Measurements from ENCODE around the gene STK24.
A peak's percentile ranks its signal among the peaks of the same experiment; 100 is the strongest.

The STK24 gene

GRCh38 chr13:98514288-98514687 lies 62.6 kb downstream of the STK24 start:
- DNase-seq (ENCODE audit: extremely low read depth in 1 of 2, low read depth in 1 of 2): no peak

DNA sequence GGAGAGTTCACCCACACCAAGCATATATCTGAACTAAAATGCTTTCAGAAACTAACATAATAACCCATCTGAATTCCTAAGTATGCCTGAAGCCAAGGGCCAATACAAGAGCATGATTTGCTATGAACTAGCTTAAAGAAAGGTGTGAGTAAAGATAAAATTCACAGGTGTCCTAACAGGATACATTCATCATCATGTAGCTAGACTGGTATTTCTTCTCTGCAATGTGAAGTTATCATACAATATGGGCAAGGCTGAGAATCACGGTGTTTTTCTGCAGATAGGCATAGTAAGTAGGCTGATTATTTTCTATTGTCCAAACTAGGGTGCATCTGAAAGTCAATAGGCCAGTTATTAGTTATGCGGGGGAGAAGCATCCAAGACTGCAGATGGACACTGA lies 63.1 kb downstream of the STK24 start:
- no peak for DNase-seq (ENCODE audit: extremely low read depth in 1 of 2, low read depth in 1 of 2)

DNA sequence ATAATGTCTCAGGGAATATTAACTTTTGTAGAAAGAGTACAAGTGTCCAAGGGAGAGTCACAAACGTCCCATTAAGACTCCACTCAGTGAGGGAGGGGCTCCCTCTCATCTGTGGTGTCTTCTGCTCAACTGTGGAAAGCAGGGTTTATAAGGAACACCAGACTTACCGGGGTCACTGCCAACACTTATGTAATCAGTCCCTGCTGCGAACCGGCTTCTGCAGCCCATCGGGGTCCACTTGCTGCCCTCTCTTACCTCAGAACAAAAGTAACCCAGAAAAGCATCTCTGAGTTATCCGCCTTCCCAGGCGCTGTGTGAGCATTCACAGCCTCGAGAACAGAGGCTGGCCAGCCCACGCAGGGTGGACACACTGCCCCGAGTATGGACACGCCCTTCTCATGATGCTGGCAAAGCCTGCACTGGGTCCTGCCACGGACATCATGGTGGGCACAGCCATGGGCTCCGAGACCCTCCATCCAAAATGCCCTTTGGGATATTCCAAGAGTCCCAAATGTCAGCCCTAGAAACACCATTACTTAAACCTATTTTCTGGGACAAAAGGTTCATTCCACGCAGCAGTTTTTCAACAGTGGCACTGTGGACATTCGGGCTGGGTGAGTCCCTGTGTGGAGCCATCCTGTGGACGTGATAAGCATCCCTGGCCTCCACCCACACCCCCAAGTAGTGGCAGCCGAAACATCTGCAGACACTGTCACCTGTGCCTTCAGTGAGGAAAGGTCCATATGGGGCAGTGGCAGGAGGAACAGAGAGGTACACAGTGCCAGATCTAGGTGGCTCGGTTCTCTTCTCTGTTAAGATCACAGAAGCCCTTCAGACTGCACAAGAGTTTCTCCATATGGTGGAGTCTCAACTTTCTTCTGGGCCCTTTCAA lies 63.9 kb downstream of the STK24 start:
- DNase-seq (ENCODE audit: extremely low read depth in 1 of 2, low read depth in 1 of 2): no peak

GRCh38 chr13:98511435-98511834 lies 65.5 kb downstream of the STK24 start:
- no peak for DNase-seq (ENCODE audit: extremely low read depth in 1 of 2, low read depth in 1 of 2)

- DNase-seq (ENCODE audit: extremely low read depth in 1 of 2, low read depth in 1 of 2): no peak
Observed at GRCh38 chr13:98510156-98510509, 66.8 kb downstream of the STK24 start.

DNA sequence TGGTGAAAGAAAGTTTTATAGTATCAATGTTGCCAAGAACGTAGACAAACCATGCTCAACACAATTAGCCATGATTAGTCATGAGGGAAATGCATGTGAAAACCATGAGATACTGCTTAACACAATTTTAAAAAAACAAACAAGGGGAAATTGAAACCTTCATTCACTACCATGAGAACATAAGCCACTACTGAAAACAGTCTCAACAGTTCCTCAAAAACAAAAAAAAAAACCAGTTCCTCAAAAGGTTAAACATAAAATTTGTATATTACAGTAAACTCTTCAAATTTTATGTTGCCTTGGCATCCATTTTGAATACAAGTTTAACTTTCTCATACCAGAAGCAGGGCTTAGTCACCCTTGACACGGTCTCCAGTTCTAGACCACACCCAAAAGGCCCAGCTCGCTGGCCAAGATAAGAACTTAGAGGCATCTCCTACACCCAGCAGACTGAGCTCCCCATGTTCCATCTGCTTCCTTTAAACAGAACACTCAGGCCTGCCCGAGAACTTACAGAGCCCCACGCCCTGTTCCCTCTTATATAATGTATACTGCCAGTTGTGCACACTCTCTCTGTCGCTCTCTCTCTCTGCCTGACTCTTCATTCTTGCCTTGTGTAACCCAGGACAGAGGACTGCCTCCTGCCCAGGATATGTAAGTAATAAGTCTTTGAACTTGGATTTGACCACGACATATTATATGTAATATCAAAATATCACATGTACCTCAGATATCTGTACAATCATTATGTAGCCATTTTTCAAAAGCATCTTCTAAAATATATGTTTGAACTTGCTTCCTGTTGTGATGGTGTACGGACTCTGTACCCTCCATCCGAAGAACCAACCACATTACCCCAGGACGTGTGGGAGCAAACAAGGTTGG lies 67.4 kb downstream of the STK24 start:
- peak in 1 of 2 donors; percentile 16 for DNase-seq (ENCODE audit: extremely low read depth in 1 of 2, low read depth in 1 of 2)

DNA sequence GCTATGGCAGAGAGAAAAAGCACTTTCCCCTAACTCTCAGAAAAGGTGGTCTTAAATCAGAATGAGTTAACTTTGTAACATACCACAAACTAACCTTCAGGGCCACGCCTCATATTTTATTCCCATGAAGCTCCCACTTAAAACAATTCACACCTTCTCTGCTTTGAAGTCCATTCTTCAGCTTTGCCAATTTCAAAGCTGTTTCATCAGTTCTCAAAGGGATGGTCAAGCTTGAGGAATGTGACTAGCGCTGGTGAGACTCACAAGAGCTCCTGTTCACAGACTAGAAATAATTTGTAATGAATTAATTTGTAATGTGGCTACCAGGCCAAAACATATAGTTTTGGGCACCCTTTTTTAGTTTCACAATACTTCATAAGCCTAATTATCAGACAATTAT lies 68.2 kb downstream of the STK24 start:
- no peak for DNase-seq (ENCODE audit: extremely low read depth in 1 of 2, low read depth in 1 of 2)

GRCh38 chr13:98508280-98508679 lies 68.6 kb downstream of the STK24 start:
- DNase-seq (ENCODE audit: extremely low read depth in 1 of 2, low read depth in 1 of 2): no peak

DNA sequence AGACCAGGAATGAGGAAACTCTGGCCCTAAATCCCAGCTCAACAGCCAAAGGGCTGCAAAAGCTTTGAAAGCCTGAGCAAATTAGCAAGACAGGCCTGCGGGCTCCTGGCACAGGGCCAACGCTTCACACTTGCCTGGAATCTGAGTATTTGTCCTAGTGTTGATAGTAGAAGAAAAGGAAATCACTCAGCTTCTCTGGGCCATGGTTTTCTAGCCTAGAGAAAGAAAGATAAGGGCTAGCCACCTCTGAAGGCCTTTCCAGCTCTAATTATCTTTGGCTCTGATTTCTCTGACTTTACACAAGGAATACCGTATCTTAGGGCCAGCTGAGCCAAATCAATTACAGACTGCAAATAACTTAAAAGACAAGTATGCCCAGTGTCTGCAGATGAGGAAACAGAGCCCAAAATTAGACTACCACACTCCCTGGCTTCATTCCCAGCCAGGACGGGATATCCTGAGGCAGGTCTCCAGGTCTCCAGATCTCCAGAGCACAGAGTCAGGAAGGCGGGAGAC lies 69.6 kb downstream of the STK24 start:
- DNase-seq (ENCODE audit: extremely low read depth in 1 of 2, low read depth in 1 of 2): no peak

- no peak for DNase-seq (ENCODE audit: extremely low read depth in 1 of 2, low read depth in 1 of 2)
Observed at GRCh38 chr13:98506728-98507230, 70.1 kb downstream of the STK24 start.

- DNase-seq (ENCODE audit: extremely low read depth in 1 of 2, low read depth in 1 of 2): no peak
Observed at GRCh38 chr13:98506322-98506721, 70.6 kb downstream of the STK24 start.

DNA sequence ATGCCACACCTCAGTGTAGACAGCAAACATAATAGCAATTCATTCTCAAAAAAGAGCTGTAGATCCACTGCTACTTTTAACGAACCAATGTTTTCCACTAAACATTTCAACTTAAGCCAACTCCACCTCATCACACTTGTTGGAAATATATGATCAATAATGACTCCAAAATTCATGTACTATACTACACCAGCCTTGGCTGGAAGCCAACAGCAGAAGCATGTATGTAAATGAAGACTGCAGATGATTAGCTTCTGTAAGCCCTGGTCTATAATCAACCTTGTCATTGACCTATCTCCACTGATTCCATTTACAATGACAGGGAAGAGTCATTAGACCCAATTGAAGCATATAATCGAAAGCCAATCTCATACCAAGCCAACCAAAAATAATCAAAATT lies 71.7 kb downstream of the STK24 start:
- no peak for DNase-seq (ENCODE audit: extremely low read depth in 1 of 2, low read depth in 1 of 2)

DNA sequence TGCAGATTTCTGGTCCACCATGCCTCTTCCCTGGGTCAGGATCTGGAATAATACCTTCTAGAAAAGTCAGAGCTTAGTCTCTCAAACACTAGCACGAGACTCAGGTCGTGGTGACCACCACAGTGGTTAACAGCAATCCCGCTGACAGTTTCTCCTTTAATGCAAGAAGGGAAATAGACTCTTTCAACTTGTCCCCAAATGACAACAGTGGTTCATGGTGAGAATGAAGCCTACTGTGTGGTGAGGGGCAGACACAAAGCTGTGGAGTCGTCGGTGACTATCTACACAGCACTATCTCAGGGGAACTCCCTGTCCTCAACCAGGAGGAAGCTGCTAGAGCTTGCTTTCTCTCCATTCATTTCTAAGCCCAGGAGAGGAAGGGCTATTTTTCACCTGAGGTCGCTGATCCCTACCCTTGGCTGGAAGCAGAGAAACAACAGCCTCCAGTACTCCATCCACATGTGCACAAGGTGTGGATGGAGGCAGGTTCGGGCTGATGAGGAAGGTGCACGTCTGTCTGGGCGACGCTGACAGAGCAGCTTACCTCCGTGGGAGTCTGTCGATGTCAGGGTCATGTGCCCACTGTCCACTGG lies 72.4 kb downstream of the STK24 start:
- no peak for DNase-seq (ENCODE audit: extremely low read depth in 1 of 2, low read depth in 1 of 2)

DNA sequence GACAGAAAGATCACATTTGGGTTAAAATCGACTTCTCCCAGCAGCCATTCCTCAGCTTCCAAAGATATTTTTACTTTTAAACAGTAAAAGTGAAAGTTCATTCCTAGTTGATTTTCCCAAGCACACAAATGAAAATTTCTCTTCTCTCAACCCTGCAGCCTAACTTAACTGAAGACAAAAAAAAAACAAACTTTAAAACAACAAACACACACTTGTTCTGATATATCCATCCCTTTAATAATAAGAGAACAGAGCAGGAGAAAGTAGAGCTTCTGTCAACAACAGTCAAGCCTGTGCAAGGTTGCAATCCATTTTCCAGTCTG lies 72.9 kb downstream of the STK24 start:
- DNase-seq (ENCODE audit: extremely low read depth in 1 of 2, low read depth in 1 of 2): no peak

- DNase-seq (ENCODE audit: extremely low read depth in 1 of 2, low read depth in 1 of 2): no peak
Observed at GRCh38 chr13:98503175-98504028, 73.5 kb downstream of the STK24 start.

DNA sequence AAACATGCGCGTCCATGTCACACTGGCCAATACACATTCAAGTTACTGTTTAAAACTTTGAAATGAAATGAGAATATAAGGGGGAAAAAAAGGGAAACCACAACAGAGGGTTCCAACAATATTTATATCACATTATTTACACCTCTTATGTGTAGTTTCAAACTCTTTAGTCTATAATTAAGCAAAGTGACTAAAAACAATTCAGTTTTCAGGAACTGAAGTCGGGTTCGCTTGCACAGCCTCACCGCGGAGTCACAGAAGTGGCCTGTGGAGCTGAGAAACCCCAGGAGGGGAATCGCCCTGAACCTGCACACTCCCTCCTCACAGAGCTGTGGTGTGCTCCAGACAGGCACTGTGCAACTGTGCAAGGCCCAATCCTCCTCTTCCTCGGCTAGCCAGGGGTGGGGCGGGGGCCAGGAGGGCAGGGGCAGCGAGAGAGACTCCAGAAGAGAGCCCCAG lies 75.9 kb downstream of the STK24 start:
- DNase-seq (ENCODE audit: extremely low read depth in 1 of 2, low read depth in 1 of 2): no peak

DNA sequence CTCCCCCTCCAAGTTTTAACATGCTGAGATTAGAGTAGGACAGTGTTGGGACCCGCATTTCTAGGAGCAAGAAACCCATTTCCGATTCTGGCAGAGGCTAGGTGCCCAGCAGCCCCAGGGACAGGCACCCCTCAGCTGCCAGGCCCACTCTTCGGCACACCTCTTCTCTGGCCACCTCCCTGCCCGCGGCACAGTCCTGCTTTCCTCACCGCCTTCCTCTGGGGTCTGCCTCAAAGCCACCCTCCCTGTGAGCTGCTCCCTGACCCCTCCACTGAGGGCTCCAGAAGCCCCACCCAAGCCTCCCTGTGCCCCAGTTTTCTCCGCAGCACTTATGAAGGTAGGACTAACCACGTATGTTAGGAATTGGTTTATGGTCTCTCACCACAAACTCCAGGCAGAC lies 79.9 kb downstream of the STK24 start:
- no peak for DNase-seq (ENCODE audit: extremely low read depth in 1 of 2, low read depth in 1 of 2)

GRCh38 chr13:98496479-98496791 lies 80.5 kb downstream of the STK24 start:
- no peak for DNase-seq (ENCODE audit: extremely low read depth in 1 of 2, low read depth in 1 of 2)

DNA sequence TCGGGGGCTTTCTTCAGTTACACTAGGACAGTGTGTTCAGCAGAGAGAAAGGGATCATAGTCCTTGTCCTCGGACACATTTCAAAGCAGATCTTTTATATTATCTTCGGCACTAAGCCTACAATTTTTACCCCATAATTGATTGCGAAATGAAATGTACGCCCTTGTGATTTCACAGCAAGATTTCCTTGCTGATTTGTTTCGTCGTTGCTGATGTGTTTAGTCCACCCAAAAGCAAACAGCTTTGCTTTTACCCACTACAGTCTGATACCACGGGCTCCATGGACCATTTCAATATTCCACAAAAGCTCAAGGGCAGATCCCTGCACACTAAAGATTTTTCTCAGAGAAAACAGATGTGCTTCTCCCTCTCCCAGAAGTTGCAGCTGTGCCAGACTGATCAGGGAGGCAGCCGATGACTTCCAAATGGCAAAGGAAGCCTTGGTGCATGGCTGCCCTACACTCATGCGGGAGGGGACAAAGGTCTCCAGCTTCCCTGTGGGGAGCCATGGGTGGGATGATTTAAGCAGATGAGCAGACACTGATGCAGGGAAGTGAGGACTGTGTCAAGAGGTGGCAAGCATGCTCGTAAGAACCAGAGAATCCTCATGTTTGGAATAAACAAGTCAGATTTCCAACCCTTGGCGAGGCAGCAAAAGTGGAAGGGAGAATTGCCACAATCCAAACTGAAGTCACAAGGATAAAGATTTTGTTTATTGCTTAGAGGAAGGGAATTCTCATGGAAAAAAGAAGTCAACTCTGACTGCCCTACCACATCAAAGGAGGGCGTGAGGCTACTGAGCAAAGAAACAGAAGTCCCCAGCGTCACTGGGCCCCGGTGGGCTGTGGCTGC lies 81.1 kb downstream of the STK24 start:
- no peak for DNase-seq (ENCODE audit: extremely low read depth in 1 of 2, low read depth in 1 of 2)

- no peak for DNase-seq (ENCODE audit: extremely low read depth in 1 of 2, low read depth in 1 of 2)
Observed at GRCh38 chr13:98494769-98495168, 82.1 kb downstream of the STK24 start.
